H1 (cell line): ENCODE results near the gene TIFAB. TPM values are rescaled to one million over a fixed set of nuclear protein-coding genes. Genes with fewer than 3 reads are reported as not detected.

Experiments used
- CTCF ChIA-PET: fragments of 300-600 bp; sonication (Branson Sonifier 250); formaldehyde crosslinking; loops from one replicate; lab custom pipeline; 2021; ENCODE audit not compliant: partially characterized antibody; lab: Charles Lee
- POLR2A ChIA-PET: fragments of 300-600 bp; sonication (Branson Sonifier 250); formaldehyde crosslinking; loops from one replicate; lab custom pipeline; 2021; ENCODE audit warnings: inconsistent platforms; ENCODE audit not compliant: partially characterized antibody; lab: Charles Lee
- DNase-seq, 2 experiments: peaks; one replicate each; pipeline versions ENCODE4 v3.0.0 to v3.0.0-alpha.2; 2010 to 2022; ENCODE audit warnings: low spot score in 2 of 2, low read depth in 1 of 2, mixed read lengths in 1 of 2
- FAIRE-seq: peaks from 2 replicates; lab custom pipeline; 2011; peaks lifted over from hg19 to GRCh38; lab: Jason Lieb, UNC
- H2AFZ ChIP-seq: 2 replicates; pipeline ENCODE4 v1.8.1; 2012; ENCODE audit warnings: low read length, inconsistent platforms
- H2AK5ac ChIP-seq: 2 replicates; pipeline ENCODE4 v1.6.1; 2013; ENCODE audit warnings: low read depth, low read length
- H2BK120ac ChIP-seq: replicated peaks from 2 replicates; pipeline ENCODE3; 2013; ENCODE audit warnings: low read depth, low read length, inconsistent platforms
- H2BK12ac ChIP-seq: 2 replicates; pipeline ENCODE4 v1.6.1; 2013; ENCODE audit warnings: low read depth, low read length
- H2BK15ac ChIP-seq: 2 replicates; pipeline ENCODE4 v1.6.1; 2013; ENCODE audit warnings: low read length
- H2BK20ac ChIP-seq: 2 replicates; pipeline ENCODE4 v1.6.1; 2013; ENCODE audit warnings: low read length
- H2BK5ac ChIP-seq: 2 replicates; pipeline ENCODE4 v1.6.1; 2013; ENCODE audit warnings: low read depth, low read length
- H3K14ac ChIP-seq: 2 replicates; pipeline ENCODE4 v1.6.1; 2013; ENCODE audit warnings: inconsistent platforms; ENCODE audit not compliant: insufficient read length
- H3K18ac ChIP-seq: 2 replicates; pipeline ENCODE4 v1.6.1; 2013; ENCODE audit warnings: low read length; ENCODE audit errors: extremely low read depth
- H3K23ac ChIP-seq: 2 replicates; pipeline ENCODE4 v1.6.1; 2013; ENCODE audit warnings: inconsistent platforms; ENCODE audit not compliant: insufficient read length
- H3K23me2 ChIP-seq: 2 replicates; pipeline ENCODE4 v1.6.1; 2013; ENCODE audit warnings: low read depth, low read length
- H3K27ac ChIP-seq: 2 replicates; pipeline ENCODE4 v1.6.1; 2011; ENCODE audit warnings: low read depth, low read length, inconsistent platforms
- H3K27me3 ChIP-seq, 4 experiments: replicated peaks in 1 of 4; 1 replicate in 1 of 4; 2 replicates in 3 of 4; pipeline versions ENCODE4 v1.6.1 to v1.8.1; 2011 to 2013; ENCODE audit warnings: low read length in 3 of 4, mild to moderate bottlenecking in 3 of 4, inconsistent platforms in 2 of 4, mixed read lengths in 2 of 4, moderate library complexity in 1 of 4; ENCODE audit not compliant: control insufficient read depth in 3 of 4, insufficient read depth in 3 of 4; ENCODE audit errors: extremely low read depth in 1 of 4
- H3K36me3 ChIP-seq, 4 experiments: 2 replicates each; pipeline versions ENCODE4 v1.6.1 to v1.8.1; 2011 to 2013; ENCODE audit warnings: mild to moderate bottlenecking in 4 of 4, low read length in 3 of 4, moderate library complexity in 2 of 4, control low read depth in 1 of 4, inconsistent platforms in 1 of 4; ENCODE audit not compliant: insufficient read depth in 4 of 4, control insufficient read depth in 2 of 4
- H3K4ac ChIP-seq: replicated peaks from 2 replicates; pipeline ENCODE3; 2013; ENCODE audit warnings: low read length, low read depth, mixed read lengths, inconsistent platforms; ENCODE audit not compliant: insufficient read length
- H3K4me1 ChIP-seq, 4 experiments: replicated peaks in 1 of 4; 1 replicate in 1 of 4; 2 replicates in 3 of 4; pipeline versions ENCODE4 v1.6.1 to v1.8.1; 2011 to 2013; ENCODE audit warnings: low read length in 3 of 4, inconsistent platforms in 2 of 4, mixed read lengths in 1 of 4; ENCODE audit not compliant: insufficient read depth in 4 of 4, control insufficient read depth in 3 of 4
- H3K4me2 ChIP-seq, 2 experiments: 2 replicates each; pipeline versions ENCODE4 v1.6.1 to v1.8.1; 2011 to 2013; ENCODE audit warnings: low read depth in 2 of 2, low read length in 2 of 2, control low read depth in 1 of 2, inconsistent platforms in 1 of 2, mild to moderate bottlenecking in 1 of 2; ENCODE audit not compliant: insufficient read depth in 1 of 2
- H3K4me3 ChIP-seq, 4 experiments: fragments of 200-600, 300-600 bp in 1 of 4; sonication (generic), shearing (Covaris generic), sonication (Bioruptor Twin) in 1 of 4; 2 replicates each; pipeline versions ENCODE4 v1.5.1 to v1.8.1; 2011 to 2016; ENCODE audit warnings: low read length in 4 of 4, low read depth in 3 of 4, control low read depth in 2 of 4, inconsistent platforms in 2 of 4, mild to moderate bottlenecking in 2 of 4, mixed read lengths in 1 of 4, moderate library complexity in 1 of 4; ENCODE audit not compliant: insufficient read depth in 2 of 4; ENCODE audit errors: extremely low read depth in 1 of 4
- H3K56ac ChIP-seq: replicated peaks from 2 replicates; pipeline ENCODE3; 2013; ENCODE audit warnings: low read depth, mild to moderate bottlenecking, mixed read lengths, low read length, inconsistent platforms; ENCODE audit not compliant: insufficient read length
- H3K79me1 ChIP-seq: 2 replicates; pipeline ENCODE4 v1.6.1; 2013; ENCODE audit warnings: low read depth, low read length, control low read depth
- H3K79me2 ChIP-seq, 2 experiments: 2 replicates each; pipeline versions ENCODE4 v1.6.1 to v1.8.1; 2012 to 2013; ENCODE audit warnings: low read length in 2 of 2, mild to moderate bottlenecking in 2 of 2, inconsistent platforms in 1 of 2; ENCODE audit not compliant: insufficient read depth in 2 of 2, control insufficient read depth in 1 of 2
- H3K9ac ChIP-seq, 4 experiments: replicated peaks in 1 of 4; 1 replicate in 1 of 4; 2 replicates in 3 of 4; pipeline versions ENCODE4 v1.6.1 to v1.8.1; 2011 to 2013; ENCODE audit warnings: low read depth in 3 of 4, low read length in 3 of 4, control low read depth in 2 of 4, mild to moderate bottlenecking in 2 of 4, moderate library complexity in 2 of 4, inconsistent platforms in 1 of 4; ENCODE audit errors: extremely low read depth in 1 of 4
- H3K9me3 ChIP-seq, 2 experiments: 2 replicates each; pipeline versions ENCODE4 v1.6.1 to v1.8.1; 2012 to 2013; ENCODE audit warnings: mild to moderate bottlenecking in 2 of 2, moderate library complexity in 2 of 2, control low read depth in 1 of 2, inconsistent platforms in 1 of 2, low read depth in 1 of 2, low read length in 1 of 2, mixed read lengths in 1 of 2; ENCODE audit not compliant: insufficient read depth in 2 of 2
- H4K20me1 ChIP-seq, 2 experiments: replicated peaks in 1 of 2; 2 replicates each; pipeline versions ENCODE3 to v1.8.1; 2011 to 2013; ENCODE audit warnings: inconsistent platforms in 2 of 2, low read length in 2 of 2, mild to moderate bottlenecking in 1 of 2; ENCODE audit not compliant: insufficient read depth in 2 of 2, control insufficient read depth in 1 of 2
- H4K5ac ChIP-seq: 2 replicates; pipeline ENCODE4 v1.6.1; 2013; ENCODE audit warnings: low read length, low read depth, mixed read lengths, inconsistent platforms; ENCODE audit not compliant: insufficient read length
- H4K8ac ChIP-seq: 2 replicates; pipeline ENCODE4 v1.8.0; 2013; ENCODE audit warnings: mild to moderate bottlenecking, moderate library complexity, low read length, inconsistent platforms; ENCODE audit not compliant: insufficient read depth; ENCODE audit errors: extremely low read depth
- H4K91ac ChIP-seq: replicated peaks from 2 replicates; pipeline ENCODE3; 2013; ENCODE audit warnings: low read length, mixed read lengths, inconsistent platforms; ENCODE audit not compliant: insufficient read length
- CREB1 ChIP-seq: IDR thresholded peaks from 2 replicates; pipeline ENCODE4 v1.6.1; 2012; ENCODE audit warnings: inconsistent platforms
- FOSL1 ChIP-seq: IDR thresholded peaks from 2 replicates; pipeline ENCODE4 v1.6.1; 2011; ENCODE audit warnings: mild to moderate bottlenecking, low read depth, low read length, moderate library complexity; ENCODE audit not compliant: insufficient read depth
- NANOG ChIP-seq: IDR thresholded peaks from 2 replicates; pipeline ENCODE4 v1.6.1; 2011; ENCODE audit warnings: low read length, low read depth, mild to moderate bottlenecking, inconsistent platforms; ENCODE audit not compliant: insufficient read depth, poor library complexity, severe bottlenecking
- WGBS, 2 experiments: shearing (Covaris generic) in 1 of 2; methylation state at CpG; one replicate each; pipeline versions ENCODE4 v1.1.6 to v1.1.7; 2013 to 2015; ENCODE audit warnings: low lambda C conversion rate in 2 of 2, mixed read lengths in 2 of 2, inconsistent platforms in 1 of 2, low coverage in 1 of 2, missing lambda C conversion rate in 1 of 2; ENCODE audit not compliant: insufficient replicate concordance in 2 of 2, insufficient coverage in 1 of 2, insufficient read length in 1 of 2; ENCODE audit errors: extremely low coverage in 1 of 2, missing lambda C conversion rate in 1 of 2; 5-methylcytosine and 5-hydroxymethylcytosine counted together
- polyA plus RNA-seq, 7 experiments: library from polyadenylated mRNA; depleted of rRNA in 3 of 7; stranded (reverse) in 5 of 7; unstranded in 2 of 7; fragments of >200 nt in 5 of 7; fragments of 200-250 nt in 2 of 7; gene quantifications; 1 replicate in 5 of 7; 2 replicates in 1 of 7; 4 replicates in 1 of 7; pipeline versions ENCODE4 v1.2.1 to v1.2.3, GENCODE V29; 2011 to 2013; ENCODE audit warnings: missing spikeins in 2 of 7, mixed read lengths in 2 of 7
- total RNA-seq: library from RNA; stranded (reverse); fragmentation: NEBNext Ultra II Directional; extraction: Animal tissue kit (Norgen Biotek cat#: 25700); gene quantifications from 2 replicates; pipeline ENCODE4 v1.2.1, GENCODE V29; 2021

TIFAB gene
- total and polyA plus RNA-seq, 2 of the 8 experiments (the other 6 are each of a cell fraction or from before 2014, with no cell fraction given) = not detected

DNA sequence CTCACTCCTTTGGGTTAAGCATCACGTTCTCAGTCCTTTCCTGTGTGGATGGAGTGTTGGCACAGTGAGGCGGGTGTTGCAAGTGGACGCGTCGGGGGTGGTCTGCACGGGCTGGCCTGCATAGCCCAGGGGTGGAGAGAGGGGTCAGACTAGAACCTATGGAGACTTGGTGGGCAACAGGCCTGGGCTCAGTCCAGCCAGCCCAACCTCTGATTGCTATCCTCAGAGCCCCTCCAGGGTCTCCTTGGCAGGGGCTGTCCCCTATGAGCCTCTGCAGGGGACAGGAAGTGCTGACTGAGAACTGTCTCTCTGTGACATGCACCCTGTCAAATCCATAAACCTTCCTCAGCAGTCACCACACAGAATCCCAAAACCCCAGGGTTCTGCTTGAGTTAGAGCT lies 7.3 kb downstream of the TIFAB start:
- H2BK5ac ChIP-seq = no peak overlapping the region
- ChIA-PET CTCF (interaction anchor here (0.6 to 19.4 kb wide), 8 partner anchors 8 to 352 kb away, joined by 3 to 264 read pairs (median 4); no protein-coding TSS in a partner anchor), POLR2A (no interaction called here)
- H3K9me3 ChIP-seq = no peaks in the 10 kb centered on the region
- H3K14ac ChIP-seq = no peak overlapping the region
- no peak overlapping the region for H2AFZ ChIP-seq
- H3K23me2 ChIP-seq = no peaks in the 10 kb centered on the region; the same call in 1 of the 2 replicates
- DNase-seq (no peak), FAIRE-seq (no peak)
- no peak overlapping the region for H3K56ac ChIP-seq
- no peak overlapping the region for H2BK20ac ChIP-seq
- no peak overlapping the region for H2BK15ac ChIP-seq
- no peak overlapping the region for H2AK5ac ChIP-seq
- no peak overlapping the region for H3K9ac ChIP-seq
- H3K4me2 ChIP-seq = no peak overlapping the region
- no peak overlapping the region for H2BK12ac ChIP-seq
- H3K4me3 ChIP-seq = no peak overlapping the region
- no peaks in the 10 kb centered on the region for H4K20me1 ChIP-seq
- H4K91ac ChIP-seq = no peak overlapping the region
- H4K5ac ChIP-seq = no peak overlapping the region
- no peak overlapping the region for H4K8ac ChIP-seq
- no peaks in the 10 kb centered on the region for H3K79me1 ChIP-seq
- no peak overlapping the region for H3K27ac ChIP-seq
- no peak overlapping the region for H2BK120ac ChIP-seq
- no peak overlapping the region for H3K23ac ChIP-seq
- H3K4ac ChIP-seq = no peak overlapping the region
- H3K4me1 ChIP-seq = peaks cover 0 to 3% (median 1%) of the 10 kb centered on the region in 4 experiments; a peak in 2 of 7 replicates
- H3K18ac ChIP-seq = no peak overlapping the region
- H3K79me2 ChIP-seq = no peaks in the 10 kb centered on the region
- no peaks in the 10 kb centered on the region for H3K36me3 ChIP-seq
- H3K27me3 ChIP-seq = peaks cover 0 to 3% (median 0%) of the 10 kb centered on the region in 4 experiments; a peak in 2 of 7 replicates
- WGBS, 2 experiments = 99% methylated on average over 6 of the region's 6 CpGs; no CpG with 5 or more reads in 1 of the 2 experiments
- no peak for TF ChIP-seq CREB1
- no peak for TF ChIP-seq FOSL1
- TF ChIP-seq NANOG = no peak
